ENCODE data around the gene C3orf85. TPM values are rescaled to one million over a fixed set of nuclear protein-coding genes. Genes with fewer than 3 reads are reported as not detected.

The C3orf85 gene
- total and polyA plus RNA-seq, 9 donors: not detected

GRCh38 chr3:109118584-109118983 is 17.9 kb upstream of the C3orf85 start:
- peaks cover 4% of the 10 kb centered on the region for H3K4me1 ChIP-seq (ENCODE audit: insufficient read depth)
- no peaks in the 10 kb centered on the region for H3K36me3 ChIP-seq
- no peaks in the 10 kb centered on the region for H3K27me3 ChIP-seq
- WGBS, 3 donors: 92 to 94% (median 92%) methylated on average over 7 of the region's 7 CpGs
- no peak overlapping the region for H3K4me3 ChIP-seq
- no peaks in the 10 kb centered on the region for H3K9me3 ChIP-seq
- intact Hi-C loops (cut with DNase I): no loop called here
- no peak for DNase-seq
- no peak overlapping the region for H3K27ac ChIP-seq
- TF ChIP-seq POLR2A (IDR thresholded peaks at IDR 0.05) (no peak), CTCF (IDR thresholded peaks at IDR 0.05) (no peak), EP300 (IDR thresholded peaks at IDR 0.05) (no peak)

- DNase-seq: no peak
- H3K36me3 ChIP-seq: no peaks in the 10 kb centered on the region
- peaks cover 1% of the 10 kb centered on the region for H3K4me1 ChIP-seq (ENCODE audit: insufficient read depth)
- TF ChIP-seq POLR2A (IDR thresholded peaks at IDR 0.05) (no peak), EP300 (IDR thresholded peaks at IDR 0.05) (no peak), CTCF (IDR thresholded peaks at IDR 0.05) (no peak)
- no peaks in the 10 kb centered on the region for H3K27me3 ChIP-seq
- H3K27ac ChIP-seq: no peak overlapping the region
- intact Hi-C loops (cut with DNase I): no loop called here
- no peaks in the 10 kb centered on the region for H3K9me3 ChIP-seq
- no peak overlapping the region for H3K4me3 ChIP-seq
Observed at GRCh38 chr3:109122690-109123089, 13.8 kb upstream of the C3orf85 start.

- no peak overlapping the region for H3K27ac ChIP-seq
- no peak for TF ChIP-seq CTCF (IDR thresholded peaks at IDR 0.05)
- TF ChIP-seq EP300 (IDR thresholded peaks at IDR 0.05): no peak
- no peak for TF ChIP-seq POLR2A (IDR thresholded peaks at IDR 0.05)
- H3K36me3 ChIP-seq: no peaks in the 10 kb centered on the region
- no peak overlapping the region for H3K4me3 ChIP-seq
- H3K9me3 ChIP-seq: no peaks in the 10 kb centered on the region
- no peaks in the 10 kb centered on the region for H3K27me3 ChIP-seq
- peaks cover 2% of the 10 kb centered on the region for H3K4me1 ChIP-seq (ENCODE audit: insufficient read depth)
- intact Hi-C loops (cut with DNase I): no loop called here
- DNase-seq: no peak
Observed at GRCh38 chr3:109125902-109126301, 10.6 kb upstream of the C3orf85 start.

GRCh38 chr3:109127553-109127952 is 9.0 kb upstream of the C3orf85 start:
- Histone ChIP-seq H3K36me3 (no peaks in the 10 kb centered on the region), H3K4me1 (ENCODE audit: insufficient read depth) (peaks cover 2% of the 10 kb centered on the region), H3K27ac (no peak overlapping the region), H3K27me3 (no peaks in the 10 kb centered on the region), H3K9me3 (no peaks in the 10 kb centered on the region), H3K4me3 (no peak overlapping the region)
- TF ChIP-seq CTCF (IDR thresholded peaks at IDR 0.05): no peak
- TF ChIP-seq POLR2A (IDR thresholded peaks at IDR 0.05): no peak
- no peak for TF ChIP-seq EP300 (IDR thresholded peaks at IDR 0.05)
- WGBS, 3 donors: 42 to 85% (median 59%) methylated on average over 2 of the region's 2 CpGs
- intact Hi-C loops (cut with DNase I): no loop called here
- DNase-seq: no peak

GRCh38 chr3:109131276-109131675 is 5.2 kb upstream of the C3orf85 start:
- DNase-seq: no peak
- no peaks in the 10 kb centered on the region for H3K36me3 ChIP-seq
- no peaks in the 10 kb centered on the region for H3K27me3 ChIP-seq
- 89 to 91% (median 90%) methylated on average over 4 of the region's 4 CpGs for WGBS, 3 donors
- H3K9me3 ChIP-seq: no peaks in the 10 kb centered on the region
- no peak overlapping the region for H3K27ac ChIP-seq
- TF ChIP-seq EP300 (IDR thresholded peaks at IDR 0.05) (no peak), CTCF (IDR thresholded peaks at IDR 0.05) (no peak), POLR2A (IDR thresholded peaks at IDR 0.05) (no peak)
- intact Hi-C loops (cut with DNase I): no loop called here
- H3K4me3 ChIP-seq: no peak overlapping the region
- H3K4me1 ChIP-seq (ENCODE audit: insufficient read depth): peaks cover 2% of the 10 kb centered on the region

All from ovary (tissue), 9 donors.